Neural progenitor cell (in vitro differentiated cells): ENCODE measurements around the gene B3GALT5. TPM values are rescaled to one million over a fixed set of nuclear protein-coding genes. Genes with fewer than 3 reads are reported as not detected.

ENCODE experiments used
- DNase-seq: peaks from one replicate; pipeline ENCODE4 v3.0.0-alpha.2; 2016; ENCODE audit warnings: low spot score
- H2AFZ ChIP-seq: fragments of 200-600 bp; sonication (generic); replicated peaks from 2 replicates; pipeline ENCODE4 v1.6.1; 2016; ENCODE audit warnings: antibody characterized with exemption
- H3F3A ChIP-seq: fragments of 200-600 bp; sonication (generic); 2 replicates; pipeline ENCODE4 v1.6.1; 2016; ENCODE audit warnings: antibody characterized with exemption, low read depth
- H3K27ac ChIP-seq: fragments of 200-600 bp; sonication (generic); 2 replicates; pipeline ENCODE4 v1.5.1; 2016; ENCODE audit warnings: mild to moderate bottlenecking
- H3K27me3 ChIP-seq: fragments of 200-600 bp; sonication (generic); 2 replicates; pipeline ENCODE4 v1.6.1; 2016; ENCODE audit warnings: mild to moderate bottlenecking, moderate library complexity
- H3K36me3 ChIP-seq: fragments of 200-600 bp; sonication (generic); 2 replicates; pipeline ENCODE4 v1.5.1; 2016
- H3K4me1 ChIP-seq: fragments of 200-600 bp; sonication (generic); 2 replicates; pipeline ENCODE4 v1.6.1; 2016; ENCODE audit warnings: mixed run types
- H3K4me2 ChIP-seq: fragments of 200-600 bp; sonication (generic); 2 replicates; pipeline ENCODE4 v1.6.1; 2016
- H3K4me3 ChIP-seq: fragments of 200-600 bp; sonication (generic); 2 replicates; pipeline ENCODE4 v1.5.1; 2016
- H3K79me2 ChIP-seq: fragments of 200-600 bp; sonication (generic); 2 replicates; pipeline ENCODE4 v1.6.1; 2016; ENCODE audit warnings: low read depth
- H3K9ac ChIP-seq: fragments of 200-600 bp; sonication (generic); 2 replicates; pipeline ENCODE4 v1.6.1; 2016
- H3K9me3 ChIP-seq: fragments of 200-600 bp; sonication (generic); 2 replicates; pipeline ENCODE4 v1.5.1; 2016; ENCODE audit warnings: low read depth
- H4K20me1 ChIP-seq: fragments of 200-600 bp; sonication (generic); 2 replicates; pipeline ENCODE4 v1.6.1; 2016; ENCODE audit warnings: low read depth
- H3K27ac Mint-ChIP-seq: 3 replicates; pipeline ENCODE4 v1.8.0; 2021; ENCODE audit warnings: mixed read lengths
- H3K27me3 Mint-ChIP-seq: 2 replicates; pipeline ENCODE4 v1.8.0; 2022; ENCODE audit warnings: low read depth, mild to moderate bottlenecking, inconsistent platforms, moderate library complexity, mixed read lengths; ENCODE audit not compliant: insufficient read depth
- H3K36me3 Mint-ChIP-seq: 3 replicates; pipeline ENCODE4 v1.8.0; 2021; ENCODE audit warnings: mixed read lengths
- H3K4me1 Mint-ChIP-seq: 3 replicates; pipeline ENCODE4 v1.8.0; 2021; ENCODE audit warnings: mixed read lengths
- H3K4me3 Mint-ChIP-seq: 3 replicates; pipeline ENCODE4 v1.8.0; 2021; ENCODE audit warnings: mild to moderate bottlenecking, moderate library complexity, mixed read lengths
- H3K9me3 Mint-ChIP-seq: 3 replicates; pipeline ENCODE4 v1.8.0; 2020; ENCODE audit warnings: mixed read lengths
- CTCF ChIP-seq: fragments of 200-600 bp; sonication (generic); IDR thresholded peaks from 2 replicates; pipeline ENCODE4 v1.5.1; 2017; ENCODE audit warnings: antibody characterized with exemption, mild to moderate bottlenecking
- EZH2 ChIP-seq: fragments of 200-600 bp; sonication (generic); IDR thresholded peaks from 2 replicates; pipeline ENCODE4 v1.6.1; 2017; ENCODE audit warnings: antibody characterized with exemption, mild to moderate bottlenecking, moderate library complexity
- EZH2phosphoT487 ChIP-seq: fragments of 200-600 bp; sonication (generic); IDR thresholded peaks from 2 replicates; pipeline ENCODE4 v1.6.1; 2017; ENCODE audit warnings: antibody characterized with exemption
- total RNA-seq: library from RNA; depleted of rRNA; stranded (reverse); fragments of >200 nt; gene quantifications from 2 replicates; pipeline ENCODE4 v1.2.3, GENCODE V29; 2015; ENCODE audit warnings: low replicate concordance

B3GALT5 gene
- total RNA-seq, 1 donor from 2014 or later = 1.3 TPM

- H3K4me2 ChIP-seq = no peak overlapping the region
- H3K9me3 Mint-ChIP-seq = peaks cover 2% of the 10 kb centered on the region
- peaks cover 5% of the 10 kb centered on the region for H3K4me1 Mint-ChIP-seq
- H4K20me1 ChIP-seq = no peaks in the 10 kb centered on the region
- H3K27me3 ChIP-seq = no peaks in the 10 kb centered on the region
- H3K9me3 ChIP-seq = no peaks in the 10 kb centered on the region
- DNase-seq = no peak
- H3K9ac ChIP-seq = no peak overlapping the region
- H3K27ac ChIP-seq = no peak overlapping the region
- no peaks in the 10 kb centered on the region for H3K4me1 ChIP-seq
- no peaks in the 10 kb centered on the region for H3F3A ChIP-seq
- no peak overlapping the region for H3K4me3 Mint-ChIP-seq
- H2AFZ ChIP-seq = no peak overlapping the region
- H3K4me3 ChIP-seq = no peak overlapping the region
- no peak overlapping the region for H3K27ac Mint-ChIP-seq
- no peaks in the 10 kb centered on the region for H3K36me3 Mint-ChIP-seq
- no peaks in the 10 kb centered on the region for H3K36me3 ChIP-seq
- TF ChIP-seq EZH2 (no peak), EZH2phosphoT487 (no peak)
- no peaks in the 10 kb centered on the region for H3K79me2 ChIP-seq
- no peaks in the 10 kb centered on the region for H3K27me3 Mint-ChIP-seq
Measured at GRCh38 chr21:39568361-39568760, 44.4 kb upstream of the B3GALT5 start.

GRCh38 chr21:39575775-39576174, 37.0 kb upstream of the B3GALT5 start:
- no peak overlapping the region for H3K4me3 ChIP-seq
- H3K4me2 ChIP-seq = no peak overlapping the region
- peaks cover 5% of the 10 kb centered on the region for H3K4me1 ChIP-seq
- no peaks in the 10 kb centered on the region for H3K4me1 Mint-ChIP-seq
- no peak overlapping the region for H3K27ac Mint-ChIP-seq
- H2AFZ ChIP-seq = no peak overlapping the region
- no peaks in the 10 kb centered on the region for H3K36me3 Mint-ChIP-seq
- no peaks in the 10 kb centered on the region for H3K79me2 ChIP-seq
- H3K36me3 ChIP-seq = no peaks in the 10 kb centered on the region
- no peak overlapping the region for H3K27ac ChIP-seq
- H3K27me3 ChIP-seq = no peaks in the 10 kb centered on the region
- peaks cover 5% of the 10 kb centered on the region for H3K27me3 Mint-ChIP-seq
- no peaks in the 10 kb centered on the region for H4K20me1 ChIP-seq
- H3K4me3 Mint-ChIP-seq = no peak overlapping the region
- no peak overlapping the region for H3K9ac ChIP-seq
- peaks cover 4% of the 10 kb centered on the region for H3K9me3 Mint-ChIP-seq
- H3K9me3 ChIP-seq = no peaks in the 10 kb centered on the region
- H3F3A ChIP-seq = no peaks in the 10 kb centered on the region
- TF ChIP-seq EZH2phosphoT487 (no peak), CTCF (no peak), EZH2 (no peak)
- no peak for DNase-seq

GRCh38 chr21:39576518-39577128, 36.1 kb upstream of the B3GALT5 start:
- H3K9ac ChIP-seq = no peak overlapping the region
- no peak overlapping the region for H3K27ac Mint-ChIP-seq
- no peaks in the 10 kb centered on the region for H3K9me3 ChIP-seq
- peaks cover 5% of the 10 kb centered on the region for H3K27me3 Mint-ChIP-seq
- no peak overlapping the region for H2AFZ ChIP-seq
- H3K4me2 ChIP-seq = no peak overlapping the region
- no peak overlapping the region for H3K27ac ChIP-seq
- H3K36me3 Mint-ChIP-seq = no peaks in the 10 kb centered on the region
- H3K4me1 Mint-ChIP-seq = no peaks in the 10 kb centered on the region
- H3K4me3 Mint-ChIP-seq = no peak overlapping the region
- H3K9me3 Mint-ChIP-seq = peaks cover 4% of the 10 kb centered on the region
- no peak overlapping the region for H3K4me3 ChIP-seq
- peaks cover 5% of the 10 kb centered on the region for H3K4me1 ChIP-seq
- TF ChIP-seq EZH2 (no peak), EZH2phosphoT487 (no peak), CTCF (no peak)
- DNase-seq = no peak
- H3K79me2 ChIP-seq = no peaks in the 10 kb centered on the region
- no peaks in the 10 kb centered on the region for H3K36me3 ChIP-seq
- no peaks in the 10 kb centered on the region for H3F3A ChIP-seq
- no peaks in the 10 kb centered on the region for H4K20me1 ChIP-seq
- H3K27me3 ChIP-seq = no peaks in the 10 kb centered on the region

- H3K36me3 ChIP-seq = no peaks in the 10 kb centered on the region
- peaks cover 5% of the 10 kb centered on the region for H3K4me1 ChIP-seq
- no peaks in the 10 kb centered on the region for H3K27me3 ChIP-seq
- H3K4me1 Mint-ChIP-seq = no peaks in the 10 kb centered on the region
- no peaks in the 10 kb centered on the region for H3F3A ChIP-seq
- H3K27ac Mint-ChIP-seq = no peak overlapping the region
- no peaks in the 10 kb centered on the region for H3K9me3 ChIP-seq
- no peak overlapping the region for H3K4me3 Mint-ChIP-seq
- H3K4me2 ChIP-seq = no peak overlapping the region
- no peak overlapping the region for H3K4me3 ChIP-seq
- no peak overlapping the region for H3K27ac ChIP-seq
- no peak overlapping the region for H2AFZ ChIP-seq
- H3K36me3 Mint-ChIP-seq = peaks cover 2% of the 10 kb centered on the region
- H3K9me3 Mint-ChIP-seq = peaks cover 6% of the 10 kb centered on the region
- DNase-seq = no peak
- no peak for TF ChIP-seq EZH2
- TF ChIP-seq CTCF = no peak
- no peak for TF ChIP-seq EZH2phosphoT487
- H4K20me1 ChIP-seq = no peaks in the 10 kb centered on the region
- H3K27me3 Mint-ChIP-seq = peaks cover 5% of the 10 kb centered on the region
- no peaks in the 10 kb centered on the region for H3K79me2 ChIP-seq
- H3K9ac ChIP-seq = no peak overlapping the region
Measured at GRCh38 chr21:39579734-39580332, 32.9 kb upstream of the B3GALT5 start.
